ENCODE results near the gene MEIKIN.

MEIKIN gene

DNA sequence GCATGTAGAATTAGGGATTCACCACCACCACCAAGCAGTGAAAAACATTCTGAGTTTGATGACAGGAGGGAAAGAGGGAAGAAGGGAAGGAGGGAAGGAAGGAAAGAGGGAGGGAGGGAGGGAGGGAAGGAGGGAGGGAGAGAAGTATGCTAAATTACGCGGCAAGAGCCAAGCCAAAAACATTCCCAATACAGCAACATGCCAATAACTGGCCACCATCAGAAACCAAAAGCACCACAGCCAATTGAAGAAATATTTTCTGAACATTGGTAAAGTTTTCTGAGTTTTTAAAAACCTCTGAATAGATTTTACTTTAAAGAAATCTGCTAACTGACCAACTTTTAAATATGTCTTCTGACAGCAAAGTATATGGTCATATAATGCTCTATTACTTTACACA, 184.7 kb downstream of the MEIKIN start:
- TF ChIP-seq, protein P1, sequence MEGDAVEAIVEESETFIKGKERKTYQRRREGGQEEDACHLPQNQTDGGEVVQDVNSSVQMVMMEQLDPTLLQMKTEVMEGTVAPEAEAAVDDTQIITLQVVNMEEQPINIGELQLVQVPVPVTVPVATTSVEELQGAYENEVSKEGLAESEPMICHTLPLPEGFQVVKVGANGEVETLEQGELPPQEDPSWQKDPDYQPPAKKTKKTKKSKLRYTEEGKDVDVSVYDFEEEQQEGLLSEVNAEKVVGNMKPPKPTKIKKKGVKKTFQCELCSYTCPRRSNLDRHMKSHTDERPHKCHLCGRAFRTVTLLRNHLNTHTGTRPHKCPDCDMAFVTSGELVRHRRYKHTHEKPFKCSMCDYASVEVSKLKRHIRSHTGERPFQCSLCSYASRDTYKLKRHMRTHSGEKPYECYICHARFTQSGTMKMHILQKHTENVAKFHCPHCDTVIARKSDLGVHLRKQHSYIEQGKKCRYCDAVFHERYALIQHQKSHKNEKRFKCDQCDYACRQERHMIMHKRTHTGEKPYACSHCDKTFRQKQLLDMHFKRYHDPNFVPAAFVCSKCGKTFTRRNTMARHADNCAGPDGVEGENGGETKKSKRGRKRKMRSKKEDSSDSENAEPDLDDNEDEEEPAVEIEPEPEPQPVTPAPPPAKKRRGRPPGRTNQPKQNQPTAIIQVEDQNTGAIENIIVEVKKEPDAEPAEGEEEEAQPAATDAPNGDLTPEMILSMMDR (IDR thresholded peaks at IDR 0.05; ENCODE audit: extremely low read depth, insufficient read depth, missing control alignments): no peak
- no peak for DNase-seq (ENCODE audit: low spot score)
- in situ Hi-C loops (cut with MboI; ENCODE audit: low pct_unique_long_range_greater_than_20kb, low sequenced_read_pairs, unreplicated experiment): no loop called here

DNA sequence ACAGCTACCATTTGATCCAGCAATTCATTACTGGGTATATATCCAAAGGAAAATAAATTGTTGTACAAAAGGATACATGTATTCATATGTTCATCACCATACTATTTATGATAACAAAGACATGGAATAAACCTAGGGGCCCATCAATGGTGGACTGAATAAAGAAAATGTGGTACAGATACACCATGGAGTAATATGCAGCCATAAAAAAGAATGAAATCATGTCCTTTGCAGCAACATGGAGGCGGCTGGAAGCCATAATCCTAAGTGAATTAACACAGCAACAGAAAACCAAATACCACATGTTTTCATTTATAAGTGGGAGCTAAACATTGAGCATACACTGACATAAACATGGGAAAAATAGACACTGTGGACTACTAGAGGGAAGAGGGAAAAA, 185.8 kb downstream of the MEIKIN start:
- TF ChIP-seq, protein P1 (IDR thresholded peaks at IDR 0.05; ENCODE audit: extremely low read depth, insufficient read depth, missing control alignments): no peak
- DNase-seq (ENCODE audit: low spot score): no peak
- in situ Hi-C loops (cut with MboI; ENCODE audit: low pct_unique_long_range_greater_than_20kb, low sequenced_read_pairs, unreplicated experiment): no loop called here

DNA sequence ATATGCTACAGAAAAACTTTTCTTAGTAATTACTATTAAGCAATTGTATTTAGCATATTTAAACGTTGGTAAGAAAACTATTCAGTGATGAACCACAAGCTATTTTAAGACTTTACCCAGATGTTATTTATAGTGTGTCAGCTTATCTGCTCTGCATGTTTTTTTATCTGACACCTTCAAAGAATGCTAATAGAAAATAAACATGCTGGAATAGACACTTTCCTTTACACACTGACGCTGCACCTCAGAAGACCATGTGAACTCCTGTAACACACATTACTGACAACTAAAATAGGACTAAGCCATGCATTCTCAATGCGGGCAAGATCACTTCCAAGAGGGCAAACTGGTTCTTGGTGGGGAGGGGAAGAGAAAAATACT, 187.0 kb downstream of the MEIKIN start:
- TF ChIP-seq, protein P1 (IDR thresholded peaks at IDR 0.05; ENCODE audit: extremely low read depth, insufficient read depth, missing control alignments): no peak
- in situ Hi-C loops (cut with MboI; ENCODE audit: low pct_unique_long_range_greater_than_20kb, low sequenced_read_pairs, unreplicated experiment): no loop called here
- DNase-seq (ENCODE audit: low spot score): no peak

DNA sequence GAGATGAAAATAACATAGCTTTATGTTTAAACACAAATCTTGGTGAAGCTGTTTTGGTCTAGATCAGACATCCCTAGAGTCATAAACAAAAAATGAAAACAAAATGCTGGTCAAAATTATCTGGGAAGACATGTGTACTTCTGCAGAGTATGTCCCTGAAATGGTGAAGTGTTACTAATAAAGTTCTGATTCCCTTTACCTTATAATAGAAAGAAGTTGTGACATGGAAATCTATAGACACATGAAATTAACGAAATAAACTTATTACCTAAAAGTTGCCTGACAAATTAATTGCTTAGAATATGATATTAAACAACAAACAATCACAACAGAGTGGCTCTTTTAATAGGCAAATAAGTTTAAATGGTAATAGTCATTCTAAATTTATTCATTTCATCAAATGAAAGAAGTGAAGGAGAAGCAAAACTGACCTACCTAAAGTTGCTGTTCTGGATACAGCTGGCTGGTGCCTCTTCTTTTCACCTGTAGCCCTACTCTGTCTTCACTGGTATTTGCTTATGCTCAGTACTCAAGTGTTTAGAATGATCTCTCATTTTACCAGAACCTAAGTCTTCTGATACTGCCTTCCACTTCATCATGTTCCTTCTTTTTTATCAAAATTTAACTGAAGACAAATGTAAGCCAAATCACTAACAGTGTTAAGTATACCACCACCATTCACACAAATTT, 187.5 kb downstream of the MEIKIN start:
- in situ Hi-C loops (cut with MboI; ENCODE audit: low pct_unique_long_range_greater_than_20kb, low sequenced_read_pairs, unreplicated experiment): no loop called here
- TF ChIP-seq, protein P1 (IDR thresholded peaks at IDR 0.05; ENCODE audit: extremely low read depth, insufficient read depth, missing control alignments): no peak
- no peak for DNase-seq (ENCODE audit: low spot score)

All from GM13977 (cell line).